ENCODE data around the gene F2RL3.
"Not testable (repeated sequence)": the region's sequence is repeated elsewhere in the genome, so short reads cannot be mapped to it uniquely, and the experiment has no call there.

The F2RL3 gene

GRCh38 chr19:16873594-16873993 is 15.2 kb upstream of the F2RL3 start:
- H3K4me3 ChIP-seq (ENCODE audit: low read length), result no peak overlapping the region
- TF ChIP-seq CTCF (conservative IDR thresholded peaks at IDR 0.05; ENCODE audit: low read depth, low read length), result no peak
- no peak for DNase-seq (ENCODE audit: low read depth)

- DNase-seq (ENCODE audit: low read depth), result no peak
- no peak for TF ChIP-seq CTCF (conservative IDR thresholded peaks at IDR 0.05; ENCODE audit: low read depth, low read length)
- H3K4me3 ChIP-seq (ENCODE audit: low read length), result no peak overlapping the region
These were observed 14.4 kb upstream of the F2RL3 start for GRCh38 chr19:16874250-16874977.

GRCh38 chr19:16874978-16875299 is 13.9 kb upstream of the F2RL3 start:
- DNase-seq (ENCODE audit: low read depth), result not testable (repeated sequence)

GRCh38 chr19:16875584-16876555 is 12.9 kb upstream of the F2RL3 start:
- no peak for TF ChIP-seq CTCF (conservative IDR thresholded peaks at IDR 0.05; ENCODE audit: low read depth, low read length)
- DNase-seq (ENCODE audit: low read depth), result no peak
- no peak overlapping the region for H3K4me3 ChIP-seq (ENCODE audit: low read length)

More at GRCh38 chr19:16874978-16875299, 13.9 kb upstream of the F2RL3 start:
- H3K4me3 ChIP-seq (ENCODE audit: low read length), result not testable (repeated sequence)

- no peak for DNase-seq (ENCODE audit: low read depth)
- TF ChIP-seq CTCF (conservative IDR thresholded peaks at IDR 0.05; ENCODE audit: low read depth, low read length), result no peak
These were observed 11.9 kb upstream of the F2RL3 start for GRCh38 chr19:16876904-16877361.

GRCh38 chr19:16877581-16877980 is 11.2 kb upstream of the F2RL3 start:
- DNase-seq (ENCODE audit: low read depth), result no peak
- H3K4me3 ChIP-seq (ENCODE audit: low read length), result no peak overlapping the region
- TF ChIP-seq CTCF (conservative IDR thresholded peaks at IDR 0.05; ENCODE audit: low read depth, low read length), result no peak

More at GRCh38 chr19:16876904-16877361, 11.9 kb upstream of the F2RL3 start:
- no peak overlapping the region for H3K4me3 ChIP-seq (ENCODE audit: low read length)

- no peak for TF ChIP-seq CTCF (conservative IDR thresholded peaks at IDR 0.05; ENCODE audit: low read depth, low read length)
- no peak for DNase-seq (ENCODE audit: low read depth)
- H3K4me3 ChIP-seq (ENCODE audit: low read length), result no peak overlapping the region
These were observed 10.4 kb upstream of the F2RL3 start for GRCh38 chr19:16878181-16878965.
